Stimulated activated naive CD4-positive, alpha-beta T cell treated with Interleukin-2 at 50 U/mL for 16 hours (primary cell): ENCODE results near the gene TCFL5.

Source experiments
- DNase-seq: peaks from one replicate; lab custom pipeline; 2025; lab: John Stamatoyannopoulos, UW

Gene TCFL5

GRCh38 chr20:62895539-62895938 is 33.9 kb upstream of the TCFL5 start:
- DNase-seq = no peak

- DNase-seq = no peak
Measured at GRCh38 chr20:62894261-62894660, 32.6 kb upstream of the TCFL5 start.

GRCh38 chr20:62893700-62894099 is 32.1 kb upstream of the TCFL5 start:
- no peak for DNase-seq

GRCh38 chr20:62892348-62893304 is 31.0 kb upstream of the TCFL5 start:
- no peak for DNase-seq

GRCh38 chr20:62891111-62891510 is 29.5 kb upstream of the TCFL5 start:
- no peak for DNase-seq

GRCh38 chr20:62890444-62890843 is 28.8 kb upstream of the TCFL5 start:
- DNase-seq = no peak

- no peak for DNase-seq
Measured at GRCh38 chr20:62889871-62890270, 28.2 kb upstream of the TCFL5 start.

GRCh38 chr20:62889411-62889810 is 27.8 kb upstream of the TCFL5 start:
- DNase-seq = no peak

GRCh38 chr20:62888910-62889309 is 27.3 kb upstream of the TCFL5 start:
- DNase-seq = no peak

- no peak for DNase-seq
Measured at GRCh38 chr20:62888406-62888805, 26.8 kb upstream of the TCFL5 start.

- DNase-seq = no peak
Measured at GRCh38 chr20:62887860-62888239, 26.2 kb upstream of the TCFL5 start.

- peak; percentile 14 for DNase-seq
Measured at GRCh38 chr20:62887152-62887859, 25.7 kb upstream of the TCFL5 start.

- DNase-seq = no peak
Measured at GRCh38 chr20:62886709-62887058, 25.1 kb upstream of the TCFL5 start.

- no peak for DNase-seq
Measured at GRCh38 chr20:62885896-62886708, 24.5 kb upstream of the TCFL5 start.

- no peak for DNase-seq
Measured at GRCh38 chr20:62885046-62885895, 23.6 kb upstream of the TCFL5 start.

GRCh38 chr20:62884556-62884955 is 22.9 kb upstream of the TCFL5 start:
- DNase-seq = no peak

GRCh38 chr20:62882426-62882825 is 20.8 kb upstream of the TCFL5 start:
- DNase-seq = no peak

GRCh38 chr20:62881662-62882395 is 20.2 kb upstream of the TCFL5 start:
- no peak for DNase-seq

GRCh38 chr20:62880935-62881661 is 19.5 kb upstream of the TCFL5 start:
- no peak for DNase-seq
